Mesenteric fat pad (tissue), 1 donor: ENCODE measurements around the gene TYR. TPM values are rescaled to one million over a fixed set of nuclear protein-coding genes. Genes with fewer than 3 reads are reported as not detected.
A peak's percentile ranks its signal among the peaks of the same experiment; 100 is the strongest.
"Not testable (repeated sequence)": the region's sequence is repeated elsewhere in the genome, so short reads cannot be mapped to it uniquely, and the experiment has no call there.

Source experiments
- DNase-seq: peaks from one replicate; pipeline ENCODE4 v3.0.0-alpha.2; 2020; ENCODE audit warnings: low spot score
- long read RNA-seq: library from polyadenylated mRNA; unstranded; transcript quantifications from one replicate; pipeline ENCODE4 v2.0.0, GENCODE V29; 2020
- total RNA-seq: library from RNA; stranded (reverse); fragmentation: NEBNext Ultra II Directional; extraction: Animal tissue kit (Norgen Biotek cat#: 25700); gene quantifications from one replicate; pipeline ENCODE4 v1.2.1, GENCODE V29; 2021
- donor health status: DM: yes; HTN: yes; CAD: no.

TYR gene
- not detected for total RNA-seq
- long read RNA-seq = 0 reads

- peak; percentile 82 for DNase-seq
Observed at GRCh38 chr11:89177691-89178231, at the start of gene TYR. TSS of gene TYR (plus strand) at chr11:89177875. CDS start at chr11:89177954, 79 bp downstream.

GRCh38 chr11:89136606-89137005 lies 41.1 kb upstream of the TYR start:
- no peak for DNase-seq

- no peak for DNase-seq
Observed at GRCh38 chr11:89147229-89147628, 30.4 kb upstream of the TYR start.

GRCh38 chr11:89159974-89160373 lies 17.7 kb upstream of the TYR start:
- no peak for DNase-seq

GRCh38 chr11:89161949-89162348 lies 15.7 kb upstream of the TYR start:
- no peak for DNase-seq

- no peak for DNase-seq
Observed at GRCh38 chr11:89163686-89164085, 14.0 kb upstream of the TYR start.

- DNase-seq = no peak
Observed at GRCh38 chr11:89168396-89168795, 9.3 kb upstream of the TYR start.

- no peak for DNase-seq
Observed at GRCh38 chr11:89175796-89176195, 1.9 kb upstream of the TYR start.

GRCh38 chr11:89176938-89177337 lies 737 bp upstream of the TYR start:
- DNase-seq = no peak

- no peak for DNase-seq
Observed at GRCh38 chr11:89181111-89181510, 3.4 kb downstream of the TYR start.

- no peak for DNase-seq
Observed at GRCh38 chr11:89182773-89183518, 5.3 kb downstream of the TYR start.

GRCh38 chr11:89184021-89184420 lies 6.3 kb downstream of the TYR start:
- DNase-seq = no peak

- no peak for DNase-seq
Observed at GRCh38 chr11:89189776-89190175, 12.1 kb downstream of the TYR start.

- no peak for DNase-seq
Observed at GRCh38 chr11:89201138-89201537, 23.5 kb downstream of the TYR start.

- no peak for DNase-seq
Observed at GRCh38 chr11:89203814-89204213, 26.1 kb downstream of the TYR start.

- no peak for DNase-seq
Observed at GRCh38 chr11:89205378-89205777, 27.7 kb downstream of the TYR start.

GRCh38 chr11:89220684-89221339 lies 43.1 kb downstream of the TYR start:
- no peak for DNase-seq

GRCh38 chr11:89235083-89235482 lies 57.4 kb downstream of the TYR start:
- no peak for DNase-seq

GRCh38 chr11:89235976-89236375 lies 58.3 kb downstream of the TYR start:
- no peak for DNase-seq

GRCh38 chr11:89247007-89247406 lies 69.3 kb downstream of the TYR start:
- not testable (repeated sequence) for DNase-seq

GRCh38 chr11:89249196-89249595 lies 71.5 kb downstream of the TYR start:
- no peak for DNase-seq

- not testable (repeated sequence) for DNase-seq
Observed at GRCh38 chr11:89261483-89261882, 83.8 kb downstream of the TYR start.
